Measurements from ENCODE around the gene RBFOX2. TPM values are rescaled to one million over a fixed set of nuclear protein-coding genes. Genes with fewer than 3 reads are reported as not detected.

Gene RBFOX2
- total and polyA plus RNA-seq, 2 of the 13 experiments (the other 11 are each of a cell fraction or from before 2014, with no cell fraction given) = 37.3 to 40.4 TPM

DNA sequence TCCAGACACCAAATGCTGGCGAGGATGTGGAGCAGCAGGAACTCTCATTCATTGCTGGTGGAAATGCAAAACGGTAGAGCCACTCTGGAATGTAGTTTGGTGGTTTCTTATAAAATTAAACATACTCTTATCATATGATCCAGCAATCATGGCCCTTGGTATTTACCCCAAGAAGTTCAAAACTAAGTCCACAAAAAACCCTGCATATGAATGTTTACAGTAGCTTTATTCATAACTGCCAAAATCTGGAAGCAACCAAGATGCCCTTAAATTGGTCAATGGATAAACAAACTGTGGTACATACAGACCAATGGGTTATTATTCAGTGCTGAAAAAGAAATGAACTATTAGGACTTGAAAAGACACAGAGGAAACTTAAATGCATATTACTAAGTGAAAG, 223.2 kb downstream of the RBFOX2 start (continued):
- TF ChIP-seq, protein P1, sequence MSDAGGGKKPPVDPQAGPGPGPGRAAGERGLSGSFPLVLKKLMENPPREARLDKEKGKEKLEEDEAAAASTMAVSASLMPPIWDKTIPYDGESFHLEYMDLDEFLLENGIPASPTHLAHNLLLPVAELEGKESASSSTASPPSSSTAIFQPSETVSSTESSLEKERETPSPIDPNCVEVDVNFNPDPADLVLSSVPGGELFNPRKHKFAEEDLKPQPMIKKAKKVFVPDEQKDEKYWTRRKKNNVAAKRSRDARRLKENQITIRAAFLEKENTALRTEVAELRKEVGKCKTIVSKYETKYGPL (CRISPR knock-in tag; IDR thresholded peaks at IDR 0.05) = no peak
- TF ChIP-seq U2AF1 (optimal IDR thresholded peaks at IDR 0.05; ENCODE audit: low read depth, low read length) (no peak), ZNF709 (CRISPR knock-in tag; IDR thresholded peaks at IDR 0.05) (no peak)

DNA sequence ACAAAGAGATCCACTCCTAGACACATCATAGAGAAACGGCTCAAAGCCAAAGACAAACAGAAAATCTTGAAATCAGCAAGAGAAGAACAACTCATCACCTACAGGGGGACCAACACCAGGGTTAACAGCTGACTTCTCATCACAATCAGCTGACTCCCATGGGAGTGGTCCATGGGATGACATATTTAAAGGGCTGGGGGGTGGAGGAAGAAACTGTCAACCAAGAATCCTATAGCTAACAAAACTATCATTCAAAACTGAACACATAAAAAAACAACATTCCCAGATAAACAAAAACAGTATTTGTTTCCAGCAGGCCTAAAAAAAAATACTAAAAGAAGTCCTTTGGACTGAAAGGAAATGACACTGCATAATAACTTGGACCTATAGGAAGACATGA, 224.2 kb downstream of the RBFOX2 start:
- FAIRE-seq (no peak), DNase-seq (ENCODE audit: low spot score) (no peak), ATAC-seq (no peak)
- BruUV-seq (replicated peaks) = no TSS peak
- H3K9ac ChIP-seq (ENCODE audit: insufficient read depth, low read depth, low read length) = no peak overlapping the region
- H3K27ac ChIP-seq (ENCODE audit: extremely low read length, insufficient read depth, low read length) = no peak overlapping the region
- in situ Hi-C loops (cut with HindIII; ENCODE audit: extremely low pct_ligation_motif_present, low pct_unique_long_range_greater_than_20kb) (no loop called here), intact Hi-C loops (cut with micrococcal nuclease; ENCODE audit: unreplicated experiment) (no loop called here)
- H4K20me1 ChIP-seq (ENCODE audit: insufficient read depth, low read length) = no peaks in the 10 kb centered on the region
- H3K4me1 ChIP-seq (ENCODE audit: insufficient read depth, low read length) = peaks cover 28% of the 10 kb centered on the region
- H3K4me3 ChIP-seq (replicated peaks in 1 of 3; ENCODE audit: insufficient read depth in 1 of 3, low read depth in 2 of 3, low read length in 3 of 3) = no peak overlapping the region
- CTCF ChIA-PET (ENCODE audit: low intra/inter-chr PET ratio, low total read pairs) = no interaction called here
- H2AFZ ChIP-seq (ENCODE audit: low read length) = no peak overlapping the region
- TF ChIP-seq ZBTB3 (CRISPR knock-in tag; IDR thresholded peaks at IDR 0.05; ENCODE audit: borderline replicate concordance, low read depth) (no peak), ZNF891 (CRISPR knock-in tag; IDR thresholded peaks at IDR 0.05) (no peak), HNRNPL (IDR thresholded peaks at IDR 0.05; ENCODE audit: low read depth, low read length) (no peak), U2AF1 (optimal IDR thresholded peaks at IDR 0.05; ENCODE audit: low read depth, low read length) (no peak)
- H3K36me3 ChIP-seq (replicated peaks in 1 of 2; ENCODE audit: control insufficient read depth in 1 of 2, insufficient read depth in 2 of 2, low read length in 2 of 2) = peaks cover 5 to 8% of the 10 kb centered on the region in 2 experiments; a peak in 3 of 5 replicates
- peaks cover 2% of the 10 kb centered on the region for H3K79me2 ChIP-seq (ENCODE audit: insufficient read depth, low read length)
- WGBS (ENCODE audit: low lambda C conversion rate) = 81% methylated on average over 1 of the region's 1 CpG
- no peaks in the 10 kb centered on the region for H3K9me3 ChIP-seq (ENCODE audit: low read length)
- H3K27me3 ChIP-seq (ENCODE audit: control insufficient read depth in 1 of 2, insufficient read depth in 2 of 2, low read length in 2 of 2) = no peaks in the 10 kb centered on the region
- POLR2A ChIA-PET = no interaction called here
- no peak overlapping the region for H3K4me2 ChIP-seq (ENCODE audit: low read depth, low read length)

DNA sequence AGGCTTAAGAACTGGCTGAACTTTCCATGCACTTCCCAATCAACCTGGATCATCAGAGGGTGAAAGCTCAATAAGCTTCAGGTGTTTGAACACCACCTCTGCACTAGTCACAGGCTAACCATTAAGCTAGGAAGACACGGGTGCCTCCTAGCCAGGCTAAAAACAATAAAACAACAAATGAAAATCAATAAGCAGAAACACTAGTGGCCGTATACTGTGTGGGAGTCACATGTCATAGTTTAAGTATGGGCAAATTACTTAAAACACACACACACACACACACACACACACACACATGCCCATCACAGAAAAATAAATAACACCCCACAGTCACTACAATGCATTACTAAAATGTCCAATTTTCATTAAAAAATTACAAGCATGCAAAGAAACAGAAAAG, 225.7 kb downstream of the RBFOX2 start:
- no TSS peak for BruUV-seq (replicated peaks)
- Histone ChIP-seq H4K20me1 (ENCODE audit: insufficient read depth, low read length) (no peaks in the 10 kb centered on the region), H3K9ac (ENCODE audit: insufficient read depth, low read depth, low read length) (no peak overlapping the region), H3K36me3 (replicated peaks in 1 of 2; ENCODE audit: control insufficient read depth in 1 of 2, insufficient read depth in 2 of 2, low read length in 2 of 2) (peaks cover 0 to 7% of the 10 kb centered on the region in 2 experiments; a peak in 1 of 5 replicates), H3K27me3 (ENCODE audit: control insufficient read depth in 1 of 2, insufficient read depth in 2 of 2, low read length in 2 of 2) (no peaks in the 10 kb centered on the region), H3K79me2 (ENCODE audit: insufficient read depth, low read length) (peaks cover 2% of the 10 kb centered on the region), H3K9me3 (ENCODE audit: low read length) (no peaks in the 10 kb centered on the region), H3K4me1 (ENCODE audit: insufficient read depth, low read length) (peaks cover 23% of the 10 kb centered on the region), H2AFZ (ENCODE audit: low read length) (no peak overlapping the region), H3K4me3 (replicated peaks in 1 of 3; ENCODE audit: insufficient read depth in 1 of 3, low read depth in 2 of 3, low read length in 3 of 3) (no peak overlapping the region), H3K4me2 (ENCODE audit: low read depth, low read length) (no peak overlapping the region), H3K27ac (ENCODE audit: extremely low read length, insufficient read depth, low read length) (peak overlapping the region; percentile 12)
- intact Hi-C loops (cut with micrococcal nuclease; ENCODE audit: unreplicated experiment) = no loop called here
- WGBS (ENCODE audit: low lambda C conversion rate) = 21% methylated on average over 2 of the region's 2 CpGs
- in situ Hi-C loops (cut with HindIII; ENCODE audit: extremely low pct_ligation_motif_present, low pct_unique_long_range_greater_than_20kb) = no loop called here
- ATAC-seq (peak; percentile 75), DNase-seq (ENCODE audit: low spot score) (no peak), FAIRE-seq (no peak)
- POLR2A ChIA-PET = no interaction called here
- CTCF ChIA-PET (ENCODE audit: low intra/inter-chr PET ratio, low total read pairs) = no interaction called here
- TF ChIP-seq GATAD2A (CRISPR knock-in tag; IDR thresholded peaks at IDR 0.05) = 0 out of 2 replicates have a peak, but pooled peaks have one; percentile 41
- no peak for TF ChIP-seq SOX6 (IDR thresholded peaks at IDR 0.05)
- TF ChIP-seq SOX6 (CRISPR knock-in tag; IDR thresholded peaks at IDR 0.05) = peak; percentile 44
- TF ChIP-seq LCORL (IDR thresholded peaks at IDR 0.05) = no peak
- TF ChIP-seq LCORL (CRISPR knock-in tag; IDR thresholded peaks at IDR 0.05) = 0 out of 2 replicates have a peak, but pooled peaks have one; percentile 17
- peak; percentile 21; the same call in 1 of the 2 replicates for TF ChIP-seq RARA (CRISPR knock-in tag; IDR thresholded peaks at IDR 0.05)
- peak; percentile 44; the same call in 1 of the 2 replicates for TF ChIP-seq SALL1 (CRISPR knock-in tag; IDR thresholded peaks at IDR 0.05)
- TF ChIP-seq, protein P2, sequence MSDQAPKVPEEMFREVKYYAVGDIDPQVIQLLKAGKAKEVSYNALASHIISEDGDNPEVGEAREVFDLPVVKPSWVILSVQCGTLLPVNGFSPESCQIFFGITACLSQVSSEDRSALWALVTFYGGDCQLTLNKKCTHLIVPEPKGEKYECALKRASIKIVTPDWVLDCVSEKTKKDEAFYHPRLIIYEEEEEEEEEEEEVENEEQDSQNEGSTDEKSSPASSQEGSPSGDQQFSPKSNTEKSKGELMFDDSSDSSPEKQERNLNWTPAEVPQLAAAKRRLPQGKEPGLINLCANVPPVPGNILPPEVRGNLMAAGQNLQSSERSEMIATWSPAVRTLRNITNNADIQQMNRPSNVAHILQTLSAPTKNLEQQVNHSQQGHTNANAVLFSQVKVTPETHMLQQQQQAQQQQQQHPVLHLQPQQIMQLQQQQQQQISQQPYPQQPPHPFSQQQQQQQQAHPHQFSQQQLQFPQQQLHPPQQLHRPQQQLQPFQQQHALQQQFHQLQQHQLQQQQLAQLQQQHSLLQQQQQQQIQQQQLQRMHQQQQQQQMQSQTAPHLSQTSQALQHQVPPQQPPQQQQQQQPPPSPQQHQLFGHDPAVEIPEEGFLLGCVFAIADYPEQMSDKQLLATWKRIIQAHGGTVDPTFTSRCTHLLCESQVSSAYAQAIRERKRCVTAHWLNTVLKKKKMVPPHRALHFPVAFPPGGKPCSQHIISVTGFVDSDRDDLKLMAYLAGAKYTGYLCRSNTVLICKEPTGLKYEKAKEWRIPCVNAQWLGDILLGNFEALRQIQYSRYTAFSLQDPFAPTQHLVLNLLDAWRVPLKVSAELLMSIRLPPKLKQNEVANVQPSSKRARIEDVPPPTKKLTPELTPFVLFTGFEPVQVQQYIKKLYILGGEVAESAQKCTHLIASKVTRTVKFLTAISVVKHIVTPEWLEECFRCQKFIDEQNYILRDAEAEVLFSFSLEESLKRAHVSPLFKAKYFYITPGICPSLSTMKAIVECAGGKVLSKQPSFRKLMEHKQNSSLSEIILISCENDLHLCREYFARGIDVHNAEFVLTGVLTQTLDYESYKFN (CRISPR knock-in tag; conservative IDR thresholded peaks at IDR 0.05) = peak; percentile 44; the same call in 1 of the 2 replicates
